Kidney (tissue), 14 donors: ENCODE results near the gene BSN. TPM values are rescaled to one million over a fixed set of nuclear protein-coding genes. Genes with fewer than 3 reads are reported as not detected.
"Not testable (repeated sequence)": the region's sequence is repeated elsewhere in the genome, so short reads cannot be mapped to it uniquely, and the experiment has no call there.

Experiments
- DNase-seq, 5 donors: peaks; one replicate each; pipeline ENCODE4 v3.0.0-alpha.2; 2013 to 2020
- FAIRE-seq: peaks from 2 replicates; lab custom pipeline; 2012; peaks lifted over from hg19 to GRCh38; lab: Jason Lieb, UNC
- H3K27ac ChIP-seq, 2 donors: one replicate each; pipeline ENCODE4 v1.7.0; 2013; ENCODE audit warnings: low read depth in 2 of 2, low read length in 2 of 2, inconsistent platforms in 1 of 2
- H3K27me3 ChIP-seq: one replicate; pipeline ENCODE4 v1.7.1; 2013; ENCODE audit warnings: low read length, inconsistent platforms; ENCODE audit not compliant: control insufficient read depth, insufficient read depth
- H3K36me3 ChIP-seq, 3 donors: one replicate each; pipeline versions ENCODE4 v1.7.0 to v1.7.1; 2013; ENCODE audit warnings: low read length in 3 of 3, control low read depth in 1 of 3, inconsistent platforms in 1 of 3; ENCODE audit not compliant: insufficient read depth in 3 of 3, control insufficient read depth in 2 of 3
- H3K4me1 ChIP-seq, 3 donors: one replicate each; pipeline versions ENCODE4 v1.7.0 to v1.7.1; 2013; ENCODE audit warnings: low read length in 3 of 3, inconsistent platforms in 1 of 3, low read depth in 1 of 3; ENCODE audit not compliant: control insufficient read depth in 2 of 3, insufficient read depth in 2 of 3
- H3K4me3 ChIP-seq, 3 donors: one replicate each; pipeline versions ENCODE4 v1.7.0 to v1.8.1; 2013; ENCODE audit warnings: low read length in 3 of 3, control low read depth in 1 of 3, inconsistent platforms in 1 of 3
- H3K9ac ChIP-seq, 3 donors: one replicate each; pipeline versions ENCODE4 v1.7.0 to v1.7.1; 2013; ENCODE audit warnings: low read length in 3 of 3, control low read depth in 1 of 3, inconsistent platforms in 1 of 3
- H3K9me3 ChIP-seq, 3 donors: one replicate each; pipeline versions ENCODE4 v1.7.0 to v1.7.1; 2013; ENCODE audit warnings: low read length in 3 of 3, control low read depth in 1 of 3, inconsistent platforms in 1 of 3; ENCODE audit not compliant: control insufficient read depth in 2 of 3, insufficient read depth in 1 of 3
- intact Hi-C: fragments of 100-400 bp; cut with DNase I; formaldehyde crosslinking; loops from one replicate; pipeline ENCODE4 v1.11.1; 2022
- polyA plus RNA-seq: library from polyadenylated mRNA; stranded (reverse); fragments of 350-450 nt; fragmentation: Illumina TruSeq; extraction: RNeasy Lipid Tissue Mini Kit (QIAGEN cat#74804); gene quantifications from one replicate; pipeline ENCODE4 v1.2.3, GENCODE V29; 2014; ENCODE audit warnings: low read depth, low replicate concordance; ENCODE audit not compliant: insufficient read depth
- total RNA-seq: library from RNA; stranded (reverse); fragmentation: NEBNext Ultra II Directional; extraction: Animal tissue kit (Norgen Biotek cat#: 25700); gene quantifications from one replicate; pipeline ENCODE4 v1.2.1, GENCODE V29; 2021
- TF ChIP-seq, protein P1 (sequence below): IDR thresholded peaks from 3 replicates; pipeline ENCODE4 v1.5.1; 2012; ENCODE audit warnings: mild to moderate bottlenecking, moderate library complexity, borderline replicate concordance; ENCODE audit not compliant: insufficient read depth; ENCODE audit errors: extremely low read depth
- donor health status: control.
- donor health status: control.
- donor health status: control.
- donor health status: control.
- donor health status: control.
- donor health status: DM: yes; HTN: yes; CAD: no.
- donor health status: Normal renal cell carcinoma (clear cell type).

BSN gene
- total and polyA plus RNA-seq, 2 donors from 2014 or later = 0.11 to 1.3 TPM

GRCh38 chr3:49681232-49681522 is 126.9 kb downstream of the BSN start:
- no peak overlapping the region for H3K27ac ChIP-seq
- no peaks in the 10 kb centered on the region for H3K27me3 ChIP-seq
- no peak overlapping the region for H3K4me3 ChIP-seq
- DNase-seq = no peak
- intact Hi-C loops = no loop called here
- H3K36me3 ChIP-seq = peaks cover 3 to 73% (median 33%) of the 10 kb centered on the region in 3 donors
- TF ChIP-seq, protein P1, sequence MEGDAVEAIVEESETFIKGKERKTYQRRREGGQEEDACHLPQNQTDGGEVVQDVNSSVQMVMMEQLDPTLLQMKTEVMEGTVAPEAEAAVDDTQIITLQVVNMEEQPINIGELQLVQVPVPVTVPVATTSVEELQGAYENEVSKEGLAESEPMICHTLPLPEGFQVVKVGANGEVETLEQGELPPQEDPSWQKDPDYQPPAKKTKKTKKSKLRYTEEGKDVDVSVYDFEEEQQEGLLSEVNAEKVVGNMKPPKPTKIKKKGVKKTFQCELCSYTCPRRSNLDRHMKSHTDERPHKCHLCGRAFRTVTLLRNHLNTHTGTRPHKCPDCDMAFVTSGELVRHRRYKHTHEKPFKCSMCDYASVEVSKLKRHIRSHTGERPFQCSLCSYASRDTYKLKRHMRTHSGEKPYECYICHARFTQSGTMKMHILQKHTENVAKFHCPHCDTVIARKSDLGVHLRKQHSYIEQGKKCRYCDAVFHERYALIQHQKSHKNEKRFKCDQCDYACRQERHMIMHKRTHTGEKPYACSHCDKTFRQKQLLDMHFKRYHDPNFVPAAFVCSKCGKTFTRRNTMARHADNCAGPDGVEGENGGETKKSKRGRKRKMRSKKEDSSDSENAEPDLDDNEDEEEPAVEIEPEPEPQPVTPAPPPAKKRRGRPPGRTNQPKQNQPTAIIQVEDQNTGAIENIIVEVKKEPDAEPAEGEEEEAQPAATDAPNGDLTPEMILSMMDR = no peak
- FAIRE-seq = no peak
- no peaks in the 10 kb centered on the region for H3K9me3 ChIP-seq
- no peak overlapping the region for H3K9ac ChIP-seq
- peaks cover 0 to 38% (median 36%) of the 10 kb centered on the region in 3 donors for H3K4me1 ChIP-seq

DNA sequence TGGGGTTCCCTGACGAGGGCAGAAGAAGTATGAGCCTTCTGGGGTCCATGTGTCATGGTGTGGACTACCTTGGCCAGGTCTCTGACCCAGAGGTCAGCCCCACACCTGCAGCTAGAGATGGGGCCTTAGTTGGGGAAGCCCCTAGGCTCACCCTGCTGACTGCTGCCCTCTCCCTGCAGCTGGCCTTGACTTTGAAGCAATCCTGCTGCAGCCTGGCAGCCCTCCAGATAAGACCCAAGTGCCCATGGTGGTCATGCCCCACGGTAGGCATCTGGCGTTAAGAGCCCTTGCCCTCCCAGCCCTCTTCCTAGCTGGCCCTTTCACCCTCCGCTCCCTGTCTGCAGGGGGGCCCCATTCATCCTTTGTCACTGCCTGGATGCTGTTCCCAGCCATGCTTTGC is 127.3 kb downstream of the BSN start:
- intact Hi-C loops = no loop called here
- Histone ChIP-seq H3K27me3 (no peaks in the 10 kb centered on the region), H3K36me3 (peaks cover 2 to 70% (median 29%) of the 10 kb centered on the region in 3 donors), H3K9me3 (no peaks in the 10 kb centered on the region), H3K9ac (no peak overlapping the region), H3K27ac (no peak overlapping the region), H3K4me1 (peaks cover 0 to 34% (median 32%) of the 10 kb centered on the region in 3 donors), H3K4me3 (no peak overlapping the region)
- FAIRE-seq = no peak
- TF ChIP-seq, protein P1 = no peak
- no peak for DNase-seq

GRCh38 chr3:49683162-49683561 is 128.9 kb downstream of the BSN start:
- H3K4me1 ChIP-seq = peaks cover 0 to 30% (median 20%) of the 10 kb centered on the region in 3 donors
- peak overlapping the region; percentile 27 to 36 for H3K27ac ChIP-seq
- no peaks in the 10 kb centered on the region for H3K27me3 ChIP-seq
- TF ChIP-seq, protein P1 = no peak
- DNase-seq = peak in 3 of 5 donors; percentile 37 to 66 (median 39)
- H3K9ac ChIP-seq = no peak overlapping the region
- H3K4me3 ChIP-seq = no peak overlapping the region
- no peak for FAIRE-seq
- intact Hi-C loops = no loop called here
- no peaks in the 10 kb centered on the region for H3K9me3 ChIP-seq
- H3K36me3 ChIP-seq = peaks cover 0 to 54% (median 24%) of the 10 kb centered on the region in 3 donors

DNA sequence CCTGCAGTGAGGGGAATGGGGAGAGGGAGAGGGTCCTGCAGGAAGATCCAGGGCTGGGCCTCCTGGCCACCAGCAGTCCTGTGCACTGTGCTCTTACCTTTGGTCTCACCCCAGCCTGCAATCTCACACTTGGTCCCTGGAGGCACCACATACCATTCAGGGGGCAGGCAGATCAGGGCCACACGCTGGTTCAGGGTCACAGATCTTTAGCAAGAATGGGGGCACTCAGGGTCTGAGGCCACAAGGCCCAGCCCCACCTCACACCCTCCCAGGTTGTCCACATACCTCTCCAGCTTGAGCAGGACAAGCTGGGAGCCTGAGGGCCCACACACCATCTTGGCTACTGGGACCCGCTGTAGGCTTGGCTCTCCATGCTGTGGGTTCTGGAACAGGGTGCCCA is 130.2 kb downstream of the BSN start:
- FAIRE-seq = not testable (repeated sequence)

DNA sequence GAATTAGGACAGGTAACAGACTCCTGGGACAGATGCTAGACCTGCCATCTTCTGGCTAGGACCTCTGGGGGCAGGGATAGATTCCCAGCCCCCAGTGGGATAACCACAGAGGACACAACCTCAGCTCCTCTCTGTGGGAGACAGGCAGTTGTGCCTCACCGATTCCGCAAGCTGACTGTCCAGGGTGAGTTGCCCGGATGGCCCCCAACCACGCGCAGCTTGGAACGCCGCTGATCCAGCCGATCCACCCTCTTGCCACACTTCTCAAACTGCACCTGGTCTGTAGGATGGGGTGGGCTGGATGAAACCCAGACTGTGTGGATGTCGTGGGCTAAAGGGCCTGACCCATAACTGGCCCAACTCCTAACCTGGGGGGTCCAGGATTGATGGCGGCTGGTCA is 130.8 kb downstream of the BSN start:
- FAIRE-seq, H3K27ac ChIP-seq, DNase-seq, intact Hi-C loops, H3K4me3 ChIP-seq, H3K9ac ChIP-seq, H3K27me3 ChIP-seq, H3K9me3 ChIP-seq: not testable (repeated sequence)
- Histone ChIP-seq H3K36me3 (peaks cover 0 to 34% (median 15%) of the 10 kb centered on the region in 3 donors), H3K4me1 (peaks cover 0 to 38% (median 24%) of the 10 kb centered on the region in 3 donors)

More for the DNA sequence above, 130.2 kb downstream of the BSN start:
- H3K27me3 ChIP-seq, H3K9me3 ChIP-seq, DNase-seq, H3K9ac ChIP-seq, H3K27ac ChIP-seq, H3K4me3 ChIP-seq, intact Hi-C loops: not testable (repeated sequence)
- H3K36me3 ChIP-seq = peaks cover 0 to 41% (median 20%) of the 10 kb centered on the region in 3 donors
- peaks cover 0 to 34% (median 24%) of the 10 kb centered on the region in 3 donors for H3K4me1 ChIP-seq

DNA sequence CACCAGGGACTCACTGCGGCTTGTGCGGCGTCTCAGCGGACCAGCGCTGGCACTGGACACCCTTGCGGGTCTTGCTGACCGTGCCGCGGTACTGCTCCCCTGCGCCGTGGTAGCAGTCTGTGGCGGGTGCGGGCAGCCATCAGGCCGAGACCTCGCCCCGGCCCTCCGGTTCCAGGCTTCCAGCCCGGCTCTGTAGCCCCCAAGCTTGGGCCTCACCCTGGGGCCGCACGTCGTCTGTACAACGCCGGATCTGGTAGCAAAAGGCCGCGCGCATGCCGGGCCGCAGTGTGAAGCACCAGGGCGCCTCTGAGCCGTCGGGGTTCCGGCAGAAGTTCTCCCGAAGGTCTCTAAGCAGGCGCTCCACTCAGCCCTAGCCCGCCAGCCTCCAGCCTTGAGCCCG is 131.6 kb downstream of the BSN start:
- H3K27me3 ChIP-seq, H3K9me3 ChIP-seq, intact Hi-C loops, FAIRE-seq, H3K4me3 ChIP-seq, H3K9ac ChIP-seq, H3K27ac ChIP-seq: not testable (repeated sequence)
- H3K36me3 ChIP-seq = peaks cover 0 to 27% (median 11%) of the 10 kb centered on the region in 3 donors
- peaks cover 0 to 40% (median 24%) of the 10 kb centered on the region in 3 donors for H3K4me1 ChIP-seq
- DNase-seq = peak in 1 of 5 donors; percentile 20
